IMR-90 (cell line): ENCODE results near the gene NEK6.

Experiments
- BHLHE40 ChIP-seq: fragments of 150-350 bp; IDR thresholded peaks from 2 replicates; pipeline ENCODE4 v1.6.1; 2016; ENCODE audit warnings: mild to moderate bottlenecking, low read depth, low read length
- TF ChIP-seq, protein P1 (sequence below): conservative IDR thresholded peaks from 2 replicates; pipeline ENCODE4 v1.5.1; 2012; ENCODE audit warnings: mild to moderate bottlenecking, low read depth, low read length, improper control_type of control experiment
- TF ChIP-seq, protein P2 (sequence below): fragments of 150-350 bp; IDR thresholded peaks from 2 replicates; pipeline ENCODE4 v1.6.1; 2017; ENCODE audit warnings: mild to moderate bottlenecking, antibody characterized with exemption, low read length, low read depth

DNA sequence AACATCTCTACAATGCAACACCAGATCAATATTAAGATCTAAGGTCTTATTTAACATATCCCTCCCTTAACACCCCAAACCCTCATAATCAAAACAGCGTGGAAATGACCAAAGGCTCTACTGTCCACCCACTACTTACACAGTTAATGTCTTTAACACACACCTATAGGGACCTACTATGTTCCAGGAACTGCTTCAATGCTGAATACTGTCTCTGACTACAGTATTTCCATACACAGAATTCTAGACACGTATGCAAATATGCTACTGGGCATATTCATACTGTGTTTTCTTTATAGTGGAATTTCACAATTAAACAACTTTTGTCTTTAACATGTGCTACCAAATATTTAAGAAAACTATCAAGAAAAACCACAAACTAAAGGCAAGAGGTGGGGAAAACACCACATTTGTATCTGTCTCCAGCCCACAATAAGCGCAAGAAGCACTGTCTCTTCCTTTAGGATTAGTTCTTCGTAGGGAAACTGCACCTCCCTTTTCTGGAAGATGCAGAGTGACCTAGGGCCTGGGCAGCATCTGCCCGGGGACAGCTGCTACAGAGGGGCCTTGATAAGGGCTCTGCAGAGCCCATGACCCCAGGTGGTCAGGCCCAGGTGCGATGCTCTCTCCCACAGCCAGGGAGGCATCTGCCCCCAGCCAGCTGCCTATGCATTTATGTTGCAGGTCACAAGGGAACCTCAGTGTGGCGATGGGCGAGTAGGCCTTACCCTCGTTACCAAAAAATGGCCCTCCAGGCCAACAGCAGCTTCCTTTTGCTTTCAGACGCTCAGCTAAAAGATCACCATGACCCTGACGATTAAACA, 102.3 kb downstream of the NEK6 start:
- TF ChIP-seq, protein P1, sequence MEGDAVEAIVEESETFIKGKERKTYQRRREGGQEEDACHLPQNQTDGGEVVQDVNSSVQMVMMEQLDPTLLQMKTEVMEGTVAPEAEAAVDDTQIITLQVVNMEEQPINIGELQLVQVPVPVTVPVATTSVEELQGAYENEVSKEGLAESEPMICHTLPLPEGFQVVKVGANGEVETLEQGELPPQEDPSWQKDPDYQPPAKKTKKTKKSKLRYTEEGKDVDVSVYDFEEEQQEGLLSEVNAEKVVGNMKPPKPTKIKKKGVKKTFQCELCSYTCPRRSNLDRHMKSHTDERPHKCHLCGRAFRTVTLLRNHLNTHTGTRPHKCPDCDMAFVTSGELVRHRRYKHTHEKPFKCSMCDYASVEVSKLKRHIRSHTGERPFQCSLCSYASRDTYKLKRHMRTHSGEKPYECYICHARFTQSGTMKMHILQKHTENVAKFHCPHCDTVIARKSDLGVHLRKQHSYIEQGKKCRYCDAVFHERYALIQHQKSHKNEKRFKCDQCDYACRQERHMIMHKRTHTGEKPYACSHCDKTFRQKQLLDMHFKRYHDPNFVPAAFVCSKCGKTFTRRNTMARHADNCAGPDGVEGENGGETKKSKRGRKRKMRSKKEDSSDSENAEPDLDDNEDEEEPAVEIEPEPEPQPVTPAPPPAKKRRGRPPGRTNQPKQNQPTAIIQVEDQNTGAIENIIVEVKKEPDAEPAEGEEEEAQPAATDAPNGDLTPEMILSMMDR: no peak
- TF ChIP-seq, protein P2, sequence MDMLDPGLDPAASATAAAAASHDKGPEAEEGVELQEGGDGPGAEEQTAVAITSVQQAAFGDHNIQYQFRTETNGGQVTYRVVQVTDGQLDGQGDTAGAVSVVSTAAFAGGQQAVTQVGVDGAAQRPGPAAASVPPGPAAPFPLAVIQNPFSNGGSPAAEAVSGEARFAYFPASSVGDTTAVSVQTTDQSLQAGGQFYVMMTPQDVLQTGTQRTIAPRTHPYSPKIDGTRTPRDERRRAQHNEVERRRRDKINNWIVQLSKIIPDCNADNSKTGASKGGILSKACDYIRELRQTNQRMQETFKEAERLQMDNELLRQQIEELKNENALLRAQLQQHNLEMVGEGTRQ: no peak
- TF ChIP-seq BHLHE40: no peak
